Esophagus squamous epithelium (tissue), 4 donors: ENCODE measurements around the gene STRADA.

Experiments
- POLR2A ChIP-seq, 4 donors: fragments of 450-650 bp; IDR thresholded peaks; one replicate each; pipeline ENCODE4 v1.6.1; 2017; ENCODE audit warnings: antibody characterized with exemption in 4 of 4, mild to moderate bottlenecking in 4 of 4, moderate library complexity in 3 of 4
- TF ChIP-seq, protein P1 (sequence below), 6 experiments: fragments of 450-650 bp in 4 of 6; fragments of 200-600 bp in 2 of 6; sonication (generic) in 2 of 6; IDR thresholded peaks; one replicate each; pipeline ENCODE4 v1.5.1; 2016 to 2019; ENCODE audit warnings: antibody characterized with exemption in 6 of 6, mild to moderate bottlenecking in 4 of 6, moderate library complexity in 4 of 6

DNA sequence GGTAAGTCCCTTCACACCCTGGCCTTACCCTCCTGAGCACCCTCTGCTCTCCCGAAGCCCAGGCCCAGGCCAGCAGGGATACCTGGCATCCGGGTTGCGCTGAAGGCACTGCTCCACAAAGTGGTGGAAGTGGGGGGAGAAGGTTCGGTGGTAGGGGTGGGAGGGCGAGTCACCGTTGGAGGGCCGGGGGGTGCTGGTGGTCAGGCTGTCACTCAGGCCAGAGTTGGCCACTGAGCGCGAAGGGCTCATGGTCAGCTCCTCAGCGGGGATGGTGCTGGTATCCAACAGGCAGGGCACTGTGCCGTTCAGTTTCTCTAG is 37.4 kb downstream of the STRADA start:
- TF ChIP-seq, protein P1, sequence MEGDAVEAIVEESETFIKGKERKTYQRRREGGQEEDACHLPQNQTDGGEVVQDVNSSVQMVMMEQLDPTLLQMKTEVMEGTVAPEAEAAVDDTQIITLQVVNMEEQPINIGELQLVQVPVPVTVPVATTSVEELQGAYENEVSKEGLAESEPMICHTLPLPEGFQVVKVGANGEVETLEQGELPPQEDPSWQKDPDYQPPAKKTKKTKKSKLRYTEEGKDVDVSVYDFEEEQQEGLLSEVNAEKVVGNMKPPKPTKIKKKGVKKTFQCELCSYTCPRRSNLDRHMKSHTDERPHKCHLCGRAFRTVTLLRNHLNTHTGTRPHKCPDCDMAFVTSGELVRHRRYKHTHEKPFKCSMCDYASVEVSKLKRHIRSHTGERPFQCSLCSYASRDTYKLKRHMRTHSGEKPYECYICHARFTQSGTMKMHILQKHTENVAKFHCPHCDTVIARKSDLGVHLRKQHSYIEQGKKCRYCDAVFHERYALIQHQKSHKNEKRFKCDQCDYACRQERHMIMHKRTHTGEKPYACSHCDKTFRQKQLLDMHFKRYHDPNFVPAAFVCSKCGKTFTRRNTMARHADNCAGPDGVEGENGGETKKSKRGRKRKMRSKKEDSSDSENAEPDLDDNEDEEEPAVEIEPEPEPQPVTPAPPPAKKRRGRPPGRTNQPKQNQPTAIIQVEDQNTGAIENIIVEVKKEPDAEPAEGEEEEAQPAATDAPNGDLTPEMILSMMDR (IDR thresholded peaks at IDR 0.05), result no peak
- no peak for TF ChIP-seq POLR2A (IDR thresholded peaks at IDR 0.05)
